Spleen (tissue), 7 donors: ENCODE results near the gene ARL11.

Experiments used
- CTCF ChIP-seq, 11 experiments: fragments of 200-600 bp in 7 of 11; fragments of 450-650 bp in 4 of 11; sonication (generic) in 4 of 11; IDR thresholded peaks in 8 of 11; conservative IDR thresholded peaks in 3 of 11; 1 replicate in 7 of 11; 2 replicates in 4 of 11; pipeline versions ENCODE4 v1.4.0 to v1.8.0; 2016 to 2021; ENCODE audit warnings: antibody characterized with exemption in 11 of 11, inconsistent platforms in 4 of 11, mild to moderate bottlenecking in 1 of 11
- POLR2A ChIP-seq, 3 donors: fragments of 450-650 bp; IDR thresholded peaks; one replicate each; pipeline ENCODE4 v1.5.1; 2017; ENCODE audit warnings: antibody characterized with exemption in 3 of 3, mild to moderate bottlenecking in 1 of 3
- donor health status: DM: no; HTN: no; CAD: no; lungs with moderate emphysema.
- donor health status: DM: no; HTN: no; CAD: no.
- donor health status: DM: no; HTN: no; CAD: no.

- TF ChIP-seq CTCF (IDR thresholded peaks at IDR 0.05 in 8 of 11, conservative IDR thresholded peaks at IDR 0.05 in 3 of 11) (no peak), POLR2A (IDR thresholded peaks at IDR 0.05) (no peak)
Observed at GRCh38 chr13:49607761-49608160, 20.5 kb upstream of the ARL11 start.
